Measurements from ENCODE around the gene SRSF12.

The SRSF12 gene

GRCh38 chr6:89117211-89118108 is at the start of gene SRSF12:
SRSF12 (minus strand) TSS chr6:89118071; CDS start chr6:89117887, 184 bp downstream.
- in situ Hi-C loops (cut with MboI; ENCODE audit: low sequenced_read_pairs, unreplicated experiment), result no loop called here
- DNase-seq (ENCODE audit: low spot score), result peak; percentile 89
- no peak for TF ChIP-seq CTCF (IDR thresholded peaks at IDR 0.05; ENCODE audit: borderline replicate concordance, control extremely low read depth, extremely low read depth, insufficient read depth, missing control alignments)

GRCh38 chr6:89162047-89162371 is 44.1 kb upstream of the SRSF12 start:
- in situ Hi-C loops (cut with MboI; ENCODE audit: low sequenced_read_pairs, unreplicated experiment), result no loop called here
- TF ChIP-seq CTCF (IDR thresholded peaks at IDR 0.05; ENCODE audit: borderline replicate concordance, control extremely low read depth, extremely low read depth, insufficient read depth, missing control alignments), result no peak
- no peak for DNase-seq (ENCODE audit: low spot score)

- no peak for DNase-seq (ENCODE audit: low spot score)
- in situ Hi-C loops (cut with MboI; ENCODE audit: low sequenced_read_pairs, unreplicated experiment), result no loop called here
- no peak for TF ChIP-seq CTCF (IDR thresholded peaks at IDR 0.05; ENCODE audit: borderline replicate concordance, control extremely low read depth, extremely low read depth, insufficient read depth, missing control alignments)
Measured at GRCh38 chr6:89161326-89162046, 43.6 kb upstream of the SRSF12 start.

GRCh38 chr6:89160331-89161092 is 42.6 kb upstream of the SRSF12 start:
- in situ Hi-C loops (cut with MboI; ENCODE audit: low sequenced_read_pairs, unreplicated experiment), result no loop called here
- TF ChIP-seq CTCF (IDR thresholded peaks at IDR 0.05; ENCODE audit: borderline replicate concordance, control extremely low read depth, extremely low read depth, insufficient read depth, missing control alignments), result no peak
- no peak for DNase-seq (ENCODE audit: low spot score)

- in situ Hi-C loops (cut with MboI; ENCODE audit: low sequenced_read_pairs, unreplicated experiment), result no loop called here
- DNase-seq (ENCODE audit: low spot score), result no peak
- no peak for TF ChIP-seq CTCF (IDR thresholded peaks at IDR 0.05; ENCODE audit: borderline replicate concordance, control extremely low read depth, extremely low read depth, insufficient read depth, missing control alignments)
Measured at GRCh38 chr6:89154131-89154530, 36.3 kb upstream of the SRSF12 start.

- DNase-seq (ENCODE audit: low spot score), result no peak
- in situ Hi-C loops (cut with MboI; ENCODE audit: low sequenced_read_pairs, unreplicated experiment), result no loop called here
- no peak for TF ChIP-seq CTCF (IDR thresholded peaks at IDR 0.05; ENCODE audit: borderline replicate concordance, control extremely low read depth, extremely low read depth, insufficient read depth, missing control alignments)
Measured at GRCh38 chr6:89148016-89148750, 30.3 kb upstream of the SRSF12 start.
